Ovary (tissue), 3 donors: ENCODE data around the gene MYL12A.
A peak's percentile ranks its signal among the peaks of the same experiment; 100 is the strongest.

Source experiments
- CTCF ChIP-seq, 3 donors: fragments of 450-650 bp in 2 of 3; fragments of 200-600 bp in 1 of 3; IDR thresholded peaks; one replicate each; pipeline versions ENCODE4 v1.5.1 to v1.8.0; 2016 to 2022; ENCODE audit warnings: antibody characterized with exemption in 3 of 3, mild to moderate bottlenecking in 1 of 3
- POLR2A ChIP-seq: fragments of 450-650 bp; IDR thresholded peaks from one replicate; pipeline ENCODE4 v1.6.1; 2017; ENCODE audit warnings: antibody characterized with exemption, mild to moderate bottlenecking, moderate library complexity
- donor health status: DM: no; HTN: no; CAD: no.

GRCh38 chr18:3281456-3282400 lies 34.1 kb downstream of the MYL12A start:
- peak; percentile 19 to 75 (median 57) for TF ChIP-seq CTCF (IDR thresholded peaks at IDR 0.05)
- TF ChIP-seq POLR2A = no peak
